HL-60 (cell line): ENCODE results near the gene DESI1.

Experiments used
- POLR2AphosphoS5 ChIP-seq: IDR thresholded peaks from 2 replicates; pipeline ENCODE4 v1.6.1; 2012; ENCODE audit warnings: low read depth
- SPI1 ChIP-seq: IDR thresholded peaks from 2 replicates; pipeline ENCODE4 v1.6.1; 2012; ENCODE audit warnings: low read depth, mild to moderate bottlenecking, borderline replicate concordance
- TF ChIP-seq, protein P1 (sequence below): IDR thresholded peaks from one replicate; pipeline ENCODE4 v1.5.1; 2011; ENCODE audit warnings: low read length, control low read depth, inconsistent platforms; ENCODE audit not compliant: insufficient read depth
- TF ChIP-seq, protein P2 (sequence below): IDR thresholded peaks from 2 replicates; pipeline ENCODE4 v1.6.1; 2012; ENCODE audit warnings: low read depth; ENCODE audit not compliant: insufficient replicate concordance

DNA sequence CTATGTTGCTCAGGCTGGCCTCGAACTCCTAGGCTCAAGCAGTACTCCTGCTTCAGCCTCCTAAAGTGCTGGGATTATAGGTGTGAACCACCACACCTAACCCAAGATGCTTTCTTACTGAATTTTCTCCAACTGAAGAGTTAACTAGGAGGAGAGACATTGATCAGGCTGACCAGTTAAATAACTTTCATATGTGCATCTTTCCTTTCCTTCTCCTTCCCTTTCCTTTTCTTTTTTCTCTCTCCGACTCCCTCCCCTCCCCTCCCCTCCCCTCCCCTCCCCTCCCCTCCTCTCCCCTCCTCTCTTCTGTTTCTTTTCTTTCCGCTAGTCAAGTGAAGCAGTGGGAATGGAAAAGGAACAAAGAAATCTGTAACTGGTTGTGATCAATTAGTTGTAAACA lies 26.9 kb upstream of the DESI1 start:
- TF ChIP-seq POLR2AphosphoS5 = no peak
- TF ChIP-seq, protein P1, sequence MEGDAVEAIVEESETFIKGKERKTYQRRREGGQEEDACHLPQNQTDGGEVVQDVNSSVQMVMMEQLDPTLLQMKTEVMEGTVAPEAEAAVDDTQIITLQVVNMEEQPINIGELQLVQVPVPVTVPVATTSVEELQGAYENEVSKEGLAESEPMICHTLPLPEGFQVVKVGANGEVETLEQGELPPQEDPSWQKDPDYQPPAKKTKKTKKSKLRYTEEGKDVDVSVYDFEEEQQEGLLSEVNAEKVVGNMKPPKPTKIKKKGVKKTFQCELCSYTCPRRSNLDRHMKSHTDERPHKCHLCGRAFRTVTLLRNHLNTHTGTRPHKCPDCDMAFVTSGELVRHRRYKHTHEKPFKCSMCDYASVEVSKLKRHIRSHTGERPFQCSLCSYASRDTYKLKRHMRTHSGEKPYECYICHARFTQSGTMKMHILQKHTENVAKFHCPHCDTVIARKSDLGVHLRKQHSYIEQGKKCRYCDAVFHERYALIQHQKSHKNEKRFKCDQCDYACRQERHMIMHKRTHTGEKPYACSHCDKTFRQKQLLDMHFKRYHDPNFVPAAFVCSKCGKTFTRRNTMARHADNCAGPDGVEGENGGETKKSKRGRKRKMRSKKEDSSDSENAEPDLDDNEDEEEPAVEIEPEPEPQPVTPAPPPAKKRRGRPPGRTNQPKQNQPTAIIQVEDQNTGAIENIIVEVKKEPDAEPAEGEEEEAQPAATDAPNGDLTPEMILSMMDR = no peak
- TF ChIP-seq, protein P2, sequence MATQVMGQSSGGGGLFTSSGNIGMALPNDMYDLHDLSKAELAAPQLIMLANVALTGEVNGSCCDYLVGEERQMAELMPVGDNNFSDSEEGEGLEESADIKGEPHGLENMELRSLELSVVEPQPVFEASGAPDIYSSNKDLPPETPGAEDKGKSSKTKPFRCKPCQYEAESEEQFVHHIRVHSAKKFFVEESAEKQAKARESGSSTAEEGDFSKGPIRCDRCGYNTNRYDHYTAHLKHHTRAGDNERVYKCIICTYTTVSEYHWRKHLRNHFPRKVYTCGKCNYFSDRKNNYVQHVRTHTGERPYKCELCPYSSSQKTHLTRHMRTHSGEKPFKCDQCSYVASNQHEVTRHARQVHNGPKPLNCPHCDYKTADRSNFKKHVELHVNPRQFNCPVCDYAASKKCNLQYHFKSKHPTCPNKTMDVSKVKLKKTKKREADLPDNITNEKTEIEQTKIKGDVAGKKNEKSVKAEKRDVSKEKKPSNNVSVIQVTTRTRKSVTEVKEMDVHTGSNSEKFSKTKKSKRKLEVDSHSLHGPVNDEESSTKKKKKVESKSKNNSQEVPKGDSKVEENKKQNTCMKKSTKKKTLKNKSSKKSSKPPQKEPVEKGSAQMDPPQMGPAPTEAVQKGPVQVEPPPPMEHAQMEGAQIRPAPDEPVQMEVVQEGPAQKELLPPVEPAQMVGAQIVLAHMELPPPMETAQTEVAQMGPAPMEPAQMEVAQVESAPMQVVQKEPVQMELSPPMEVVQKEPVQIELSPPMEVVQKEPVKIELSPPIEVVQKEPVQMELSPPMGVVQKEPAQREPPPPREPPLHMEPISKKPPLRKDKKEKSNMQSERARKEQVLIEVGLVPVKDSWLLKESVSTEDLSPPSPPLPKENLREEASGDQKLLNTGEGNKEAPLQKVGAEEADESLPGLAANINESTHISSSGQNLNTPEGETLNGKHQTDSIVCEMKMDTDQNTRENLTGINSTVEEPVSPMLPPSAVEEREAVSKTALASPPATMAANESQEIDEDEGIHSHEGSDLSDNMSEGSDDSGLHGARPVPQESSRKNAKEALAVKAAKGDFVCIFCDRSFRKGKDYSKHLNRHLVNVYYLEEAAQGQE = no peak
- no peak for TF ChIP-seq SPI1
